ENCODE data around the gene TCF19.
"Not testable (repeated sequence)": the region's sequence is repeated elsewhere in the genome, so short reads cannot be mapped to it uniquely, and the experiment has no call there.

TCF19 gene

GRCh38 chr6:31197559-31198305 lies 39.3 kb downstream of the TCF19 start:
- TF ChIP-seq EZH2phosphoT487 (IDR thresholded peaks at IDR 0.05; ENCODE audit: low read depth) (no peak), CTCF (IDR thresholded peaks at IDR 0.05; ENCODE audit: low read depth, low read length) (no peak)

GRCh38 chr6:31199105-31199452 lies 40.7 kb downstream of the TCF19 start:
- not testable (repeated sequence) for H2AFZ ChIP-seq (ENCODE audit: low read depth, low read length); H4K20me1 ChIP-seq (ENCODE audit: insufficient read depth, low read length); H3K27me3 ChIP-seq (ENCODE audit: low read depth, low read length)
- H3K79me2 ChIP-seq (ENCODE audit: low read length), result peaks cover 39% of the 10 kb centered on the region
- peaks cover 38% of the 10 kb centered on the region for H3K4me1 ChIP-seq (ENCODE audit: low read length)
- peak overlapping the region; percentile 94; the same call in 1 of the 2 replicates for H3K9ac ChIP-seq (ENCODE audit: low read length)
- H3K9me3 ChIP-seq (ENCODE audit: insufficient read depth, low read length), result peaks cover 10% of the 10 kb centered on the region; the same call in 1 of the 2 replicates
- H3K4me2 ChIP-seq (ENCODE audit: low read length), result peak overlapping the region; percentile 67
- H3K36me3 ChIP-seq (replicated peaks; ENCODE audit: low read depth, low read length), result peaks cover 21% of the 10 kb centered on the region
- H3K4me3 ChIP-seq (ENCODE audit: low read length), result peak overlapping the region; percentile 91
- H3K27ac ChIP-seq (ENCODE audit: low read length), result peak overlapping the region; percentile 90; the same call in 1 of the 2 replicates

More at GRCh38 chr6:31197559-31198305, 39.3 kb downstream of the TCF19 start:
- Histone ChIP-seq H3K4me1 (ENCODE audit: low read length) (peaks cover 28% of the 10 kb centered on the region), H3K4me3 (ENCODE audit: low read length) (peak overlapping the region; percentile 91), H3K36me3 (replicated peaks; ENCODE audit: low read depth, low read length) (peaks cover 21% of the 10 kb centered on the region), H3K27me3 (ENCODE audit: low read depth, low read length) (no peaks in the 10 kb centered on the region), H3K27ac (ENCODE audit: low read length) (peak overlapping the region; percentile 90), H2AFZ (ENCODE audit: low read depth, low read length) (no peak overlapping the region; the same call in 1 of the 2 replicates), H3K79me2 (ENCODE audit: low read length) (peaks cover 39% of the 10 kb centered on the region), H3K4me2 (ENCODE audit: low read length) (peak overlapping the region; percentile 73), H3K9me3 (ENCODE audit: insufficient read depth, low read length) (peaks cover 10% of the 10 kb centered on the region; the same call in 1 of the 2 replicates), H4K20me1 (ENCODE audit: insufficient read depth, low read length) (no peaks in the 10 kb centered on the region), H3K9ac (ENCODE audit: low read length) (peak overlapping the region; percentile 94)

GRCh38 chr6:31202259-31203166 lies 44.1 kb downstream of the TCF19 start:
- Histone ChIP-seq H4K20me1 (ENCODE audit: insufficient read depth, low read length) (no peaks in the 10 kb centered on the region), H3K27ac (ENCODE audit: low read length) (peak overlapping the region; percentile 100)

More at GRCh38 chr6:31202259-31203166, 44.1 kb downstream of the TCF19 start:
- Histone ChIP-seq H2AFZ (ENCODE audit: low read depth, low read length) (no peak overlapping the region), H3K36me3 (replicated peaks; ENCODE audit: low read depth, low read length) (peaks cover 21% of the 10 kb centered on the region), H3K9ac (ENCODE audit: low read length) (peak overlapping the region; percentile 87), H3K4me2 (ENCODE audit: low read length) (peak overlapping the region; percentile 90), H3K4me1 (ENCODE audit: low read length) (peaks cover 45% of the 10 kb centered on the region), H3K27me3 (ENCODE audit: low read depth, low read length) (no peaks in the 10 kb centered on the region), H3K9me3 (ENCODE audit: insufficient read depth, low read length) (peaks cover 10% of the 10 kb centered on the region; the same call in 1 of the 2 replicates), H3K79me2 (ENCODE audit: low read length) (peaks cover 39% of the 10 kb centered on the region), H3K4me3 (ENCODE audit: low read length) (peak overlapping the region; percentile 70)
- TF ChIP-seq CTCF (IDR thresholded peaks at IDR 0.05; ENCODE audit: low read depth, low read length) (no peak), EZH2phosphoT487 (IDR thresholded peaks at IDR 0.05; ENCODE audit: low read depth) (no peak)

All from OCI-LY3 (cell line).